HG03469 (cell line): Measurements from ENCODE around the gene INS.

Source experiments
- ATAC-seq: cut with Tn5 transposase; IDR thresholded peaks from one replicate; pipeline ENCODE4 v1.9.1; 2021; ENCODE audit warnings: mild to moderate bottlenecking, moderate library complexity, moderate number of reproducible peaks; ENCODE audit not compliant: unreplicated experiment

Gene INS

DNA sequence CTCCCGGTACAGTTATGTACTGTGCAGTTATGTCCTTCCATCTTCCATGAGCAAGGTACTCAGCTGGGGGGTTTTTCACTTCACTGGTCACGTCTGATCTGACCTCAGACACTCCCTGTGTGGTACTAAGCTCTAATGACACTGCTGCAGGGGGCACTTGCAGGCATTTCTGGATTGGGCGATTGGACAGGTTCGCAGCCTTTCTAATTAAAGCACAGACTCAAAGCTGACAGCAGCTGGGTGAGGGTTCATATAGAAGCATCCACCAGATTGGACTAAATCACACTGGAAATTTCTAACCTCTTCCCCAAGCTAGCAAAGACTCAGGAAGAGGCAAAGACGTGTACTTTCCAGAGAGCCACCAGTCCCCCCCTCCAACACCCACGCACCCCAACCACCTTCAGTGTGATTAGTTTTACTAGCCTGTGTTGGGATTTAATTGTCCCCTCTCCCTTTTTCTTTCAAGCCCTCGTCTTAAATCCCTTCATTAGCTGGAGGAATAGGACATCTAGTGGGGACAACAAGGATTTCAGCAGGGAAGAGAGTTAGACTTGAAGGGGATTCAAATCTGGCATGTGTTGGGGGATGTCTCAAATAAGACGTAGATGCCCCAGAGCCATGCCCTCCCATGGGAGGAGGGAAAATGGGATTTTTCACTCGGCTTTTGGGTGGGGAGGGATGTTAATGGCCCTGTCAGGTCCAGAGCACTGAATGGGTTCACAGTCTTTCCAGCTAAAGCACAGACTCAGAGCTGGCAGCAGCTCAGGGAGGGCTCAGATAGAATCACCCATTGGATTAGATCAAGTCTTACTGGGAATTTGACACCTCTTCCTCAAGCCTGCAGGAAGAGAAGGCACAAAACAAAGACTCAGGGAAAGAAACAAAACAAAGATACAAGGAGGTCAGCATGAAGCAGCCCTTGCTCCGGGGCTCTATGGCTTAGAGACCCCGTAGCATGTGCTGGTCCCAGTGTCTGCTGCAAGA is 10.9 kb downstream of the INS start:
- ATAC-seq, result no peak

DNA sequence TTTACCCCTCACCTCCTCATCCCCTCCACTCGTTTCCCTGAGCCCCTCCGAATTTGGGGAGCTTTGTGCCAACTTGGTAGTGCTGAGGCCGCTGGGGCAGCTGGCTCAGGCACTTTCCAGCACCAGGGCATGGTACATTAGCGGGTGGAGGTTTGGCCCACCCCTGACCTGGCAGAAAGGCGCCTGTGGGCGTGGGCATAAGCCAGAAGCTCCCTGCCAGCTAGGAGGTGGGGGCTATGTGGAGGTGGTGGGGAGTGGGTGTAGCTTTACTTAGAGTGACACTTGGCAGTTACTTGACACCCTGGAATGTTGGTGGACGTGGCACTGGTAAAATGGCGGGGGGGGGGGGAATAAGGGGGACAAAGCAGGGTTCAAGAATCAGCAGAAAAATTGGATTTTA is 11.5 kb downstream of the INS start:
- ATAC-seq, result no peak

DNA sequence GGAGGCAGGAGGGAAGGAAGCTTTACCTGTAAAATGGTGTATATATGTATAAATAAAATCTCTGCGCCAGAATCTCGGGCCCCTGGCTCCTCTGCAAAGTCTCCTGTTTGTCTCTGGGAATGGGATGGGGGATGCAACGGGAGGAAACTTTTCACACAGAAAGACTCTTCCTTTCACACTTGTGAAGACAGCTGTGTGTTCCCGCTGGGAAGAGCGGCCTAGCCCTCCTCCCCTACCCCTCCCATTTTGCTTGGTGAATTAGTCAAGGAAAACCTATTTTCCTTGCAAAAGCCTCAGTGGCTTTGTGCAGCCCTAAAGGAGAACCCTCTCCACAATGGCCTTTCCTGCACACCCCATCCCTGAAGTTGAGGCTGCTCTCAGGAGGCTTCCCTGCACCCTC is 12.4 kb downstream of the INS start:
- no peak for ATAC-seq

DNA sequence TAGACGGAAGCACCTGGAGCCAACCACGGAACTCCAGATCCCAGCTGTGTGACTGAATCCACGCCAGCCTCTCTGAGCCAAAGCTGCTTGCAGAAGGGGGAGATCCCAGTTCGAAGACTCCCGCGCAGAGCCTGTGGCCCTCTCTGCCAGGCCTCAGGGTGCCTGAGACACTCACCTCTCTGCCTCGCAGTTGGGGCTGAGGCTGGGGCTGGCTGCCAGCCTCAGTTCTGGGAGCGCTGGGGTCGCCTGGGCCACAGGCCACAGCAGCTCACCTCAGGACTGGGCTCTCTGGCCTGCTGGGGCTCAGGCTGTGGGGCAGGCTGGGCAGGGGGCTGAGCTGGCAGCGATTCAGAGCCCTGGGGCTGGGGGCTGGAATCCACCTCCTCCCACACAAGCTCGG is 13.6 kb downstream of the INS start:
- ATAC-seq, result no peak

DNA sequence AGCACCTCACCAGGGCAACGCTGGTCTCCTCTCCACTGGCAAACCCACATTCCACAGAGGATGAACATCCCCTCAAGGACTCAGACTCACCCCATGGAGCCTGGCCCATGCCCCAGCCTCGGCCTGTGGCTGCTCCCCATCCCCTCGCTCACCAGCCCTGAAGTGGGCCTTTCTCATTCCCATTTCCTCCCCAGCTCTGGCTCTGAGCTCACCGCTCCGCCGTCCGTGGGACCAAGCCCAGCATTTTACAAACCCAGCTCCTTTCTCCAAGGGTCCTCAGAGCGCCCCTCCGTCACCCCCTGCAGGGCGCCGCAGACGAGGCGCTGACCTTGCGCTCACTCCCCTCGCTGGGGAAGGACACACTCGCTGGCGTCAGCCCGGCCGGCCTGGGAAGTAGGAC is 15.0 kb downstream of the INS start:
- no peak for ATAC-seq

DNA sequence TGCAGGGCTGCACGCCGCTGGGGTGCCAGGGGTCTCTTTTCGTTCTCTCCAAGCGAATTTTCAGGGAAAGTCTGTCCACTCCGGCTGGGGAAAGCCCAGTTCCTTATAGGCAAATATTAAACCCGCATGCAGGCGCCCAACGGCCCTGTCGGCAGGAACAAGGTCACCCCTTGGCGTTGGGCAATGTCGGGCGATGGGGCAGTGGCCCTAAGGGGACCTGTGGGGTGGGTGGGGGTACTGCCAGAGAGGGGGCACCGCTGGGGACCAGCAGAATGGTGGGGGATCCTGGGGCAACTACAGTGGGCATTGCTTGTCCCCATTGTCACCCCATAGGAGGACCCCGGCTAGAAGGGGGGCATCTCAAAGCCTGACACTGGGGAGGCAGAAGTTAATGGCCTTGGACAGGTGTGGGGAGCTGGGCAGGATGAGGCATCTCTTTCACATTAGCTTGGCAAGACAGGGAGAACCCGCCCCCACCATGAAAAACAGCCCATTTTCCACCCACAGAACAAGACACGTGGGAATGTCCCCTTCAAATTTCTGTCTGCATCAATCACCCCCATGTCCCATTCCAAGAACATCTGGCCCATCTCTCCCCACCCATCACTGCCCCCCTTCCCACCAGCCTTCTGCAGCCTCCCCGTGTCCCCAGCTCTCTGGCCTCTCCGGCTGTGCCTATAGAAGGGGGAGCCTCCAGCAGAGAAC is 16.3 kb downstream of the INS start:
- ATAC-seq, result no peak

DNA sequence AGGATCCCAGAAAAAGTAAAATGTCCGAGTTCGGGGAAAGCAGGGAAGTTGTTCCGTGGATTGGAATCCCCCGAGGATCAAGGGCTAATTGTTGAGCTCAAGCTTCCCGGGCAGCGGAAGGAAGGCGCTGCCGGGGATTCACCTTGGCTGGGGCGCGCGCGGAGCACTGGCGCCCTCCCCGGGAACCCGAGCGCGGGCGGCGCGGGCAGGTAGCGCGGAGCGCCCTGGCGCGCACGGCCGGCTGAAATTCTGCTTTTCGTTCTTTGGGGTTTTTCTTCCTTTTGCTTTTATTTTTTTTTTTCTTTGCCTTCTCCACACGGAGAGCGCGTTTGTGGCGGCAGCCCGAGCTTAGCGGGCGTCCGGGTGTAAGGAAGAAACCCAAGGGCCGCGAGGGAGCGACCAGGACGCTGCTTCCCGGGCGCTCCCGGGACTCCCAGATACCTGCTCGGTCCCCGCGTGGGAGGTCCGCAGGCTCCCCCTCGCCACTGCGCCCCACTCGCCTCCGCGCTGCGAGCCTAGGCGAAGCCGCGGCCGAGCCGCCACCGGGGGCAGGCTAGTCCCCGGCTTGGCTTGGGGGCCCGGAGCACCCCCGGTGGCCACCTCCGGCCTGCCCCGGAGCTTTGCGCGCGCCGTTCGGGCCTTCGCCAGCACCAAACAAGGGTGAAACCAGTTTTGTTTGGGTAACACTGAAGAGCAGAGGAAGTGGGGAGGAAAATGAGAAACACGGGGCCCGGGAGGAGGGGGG is 17.0 kb downstream of the INS start:
- no peak for ATAC-seq

DNA sequence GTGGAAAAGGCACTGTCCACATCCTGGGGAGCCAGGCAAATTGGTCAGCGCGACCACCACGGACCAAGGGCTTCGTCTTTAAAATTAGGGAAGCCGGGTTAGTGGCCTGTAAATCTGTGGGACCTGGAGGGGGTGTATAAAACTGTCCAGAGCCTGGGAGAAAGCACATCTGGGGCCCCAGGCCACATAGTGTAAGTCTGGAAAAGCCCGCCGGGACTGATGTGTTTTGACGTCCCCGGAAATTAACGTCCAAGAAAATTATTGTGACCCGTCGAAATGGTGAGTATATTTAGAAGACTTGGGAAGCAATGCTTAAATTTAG is 17.6 kb downstream of the INS start:
- ATAC-seq, result no peak

DNA sequence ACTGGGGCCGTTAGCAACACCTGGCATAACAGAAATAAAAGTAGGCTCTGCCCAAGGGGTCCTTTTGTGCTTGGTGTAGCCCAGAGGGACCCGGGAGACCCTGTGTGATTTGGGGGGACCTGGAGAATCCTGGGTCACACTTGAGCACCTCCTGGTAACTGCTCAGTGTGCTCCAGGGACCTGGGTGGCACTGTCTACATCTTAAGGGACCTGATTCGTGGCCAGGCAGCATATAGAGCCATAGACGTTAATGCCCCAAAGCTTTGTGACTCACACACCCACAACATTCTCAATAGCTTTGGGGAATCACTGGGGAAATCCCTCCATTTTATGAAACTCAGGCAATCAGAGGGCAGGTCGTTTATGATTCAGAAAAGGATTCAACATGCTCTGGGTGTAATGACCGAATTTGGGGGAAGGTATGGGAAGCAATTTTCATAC is 18.2 kb downstream of the INS start:
- ATAC-seq, result no peak

DNA sequence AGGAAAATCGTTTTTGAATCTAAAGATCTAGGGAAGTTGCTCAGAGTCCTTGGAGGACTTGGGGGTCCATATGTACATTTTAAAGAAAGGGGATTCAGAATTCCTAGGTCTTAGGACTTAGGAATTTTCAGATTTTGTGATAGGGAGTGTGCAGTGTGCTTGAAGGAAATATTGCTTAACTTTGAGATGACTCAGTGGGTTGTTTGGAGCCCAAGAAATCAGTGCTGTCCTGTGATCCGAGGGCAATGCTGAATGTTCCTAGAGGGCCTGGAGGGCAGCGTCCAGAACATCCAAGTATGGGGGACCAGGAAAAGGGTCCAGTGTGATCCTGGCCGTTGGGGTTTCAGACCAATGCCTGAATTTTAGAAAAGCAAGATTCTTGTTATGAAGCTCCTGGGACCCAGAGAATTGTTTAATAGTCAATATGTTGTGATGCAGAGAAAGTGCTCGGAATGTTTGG is 18.7 kb downstream of the INS start:
- no peak for ATAC-seq

DNA sequence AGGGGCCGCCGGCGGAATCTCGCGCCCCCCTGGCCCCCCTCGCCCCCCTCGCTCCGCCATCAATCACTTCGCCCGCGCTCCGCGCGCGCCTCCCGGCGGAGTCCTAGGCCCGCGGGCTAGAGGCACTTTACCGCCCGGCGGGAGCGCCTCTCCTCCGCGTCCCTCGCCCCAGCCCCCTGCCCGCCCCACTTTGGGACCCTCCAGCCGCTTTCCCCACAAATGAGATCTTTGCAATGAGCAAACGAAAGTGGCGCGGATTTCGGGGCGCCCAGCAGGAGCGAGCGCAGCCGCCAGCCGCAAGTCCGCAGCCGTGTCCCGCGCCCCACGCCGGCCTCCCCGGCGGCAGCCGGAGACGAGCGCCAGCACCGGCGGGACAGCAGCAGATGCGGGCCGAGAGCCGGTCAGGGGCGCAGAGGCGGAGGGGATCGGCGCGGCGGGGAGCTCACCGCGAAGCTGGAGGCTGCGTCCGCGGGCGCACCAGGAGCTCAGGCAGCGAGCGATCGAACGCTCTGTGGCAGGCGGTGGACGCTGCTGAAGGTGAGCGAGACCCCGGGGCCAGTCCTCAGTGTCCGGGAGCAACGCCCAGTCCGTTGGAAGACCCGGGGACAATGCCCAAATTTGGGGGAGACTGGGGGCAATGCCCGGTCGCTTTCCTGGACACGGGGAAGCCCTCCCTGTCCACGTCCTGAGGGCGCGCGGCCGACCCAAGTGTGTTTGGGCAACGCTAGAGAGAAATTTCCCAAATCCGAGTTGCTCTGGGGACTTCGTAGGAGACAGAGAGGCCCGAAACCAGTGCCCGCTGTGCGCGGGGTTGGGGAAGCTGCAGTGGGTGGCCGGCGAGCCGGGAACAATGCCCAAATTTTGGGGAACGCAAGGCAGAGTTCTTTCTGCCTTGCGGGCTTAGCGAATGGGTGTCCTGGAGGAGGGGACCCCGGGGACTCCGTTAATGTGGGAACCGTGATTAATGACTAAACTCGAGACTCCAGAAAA is 20.3 kb downstream of the INS start:
- ATAC-seq, result no peak

DNA sequence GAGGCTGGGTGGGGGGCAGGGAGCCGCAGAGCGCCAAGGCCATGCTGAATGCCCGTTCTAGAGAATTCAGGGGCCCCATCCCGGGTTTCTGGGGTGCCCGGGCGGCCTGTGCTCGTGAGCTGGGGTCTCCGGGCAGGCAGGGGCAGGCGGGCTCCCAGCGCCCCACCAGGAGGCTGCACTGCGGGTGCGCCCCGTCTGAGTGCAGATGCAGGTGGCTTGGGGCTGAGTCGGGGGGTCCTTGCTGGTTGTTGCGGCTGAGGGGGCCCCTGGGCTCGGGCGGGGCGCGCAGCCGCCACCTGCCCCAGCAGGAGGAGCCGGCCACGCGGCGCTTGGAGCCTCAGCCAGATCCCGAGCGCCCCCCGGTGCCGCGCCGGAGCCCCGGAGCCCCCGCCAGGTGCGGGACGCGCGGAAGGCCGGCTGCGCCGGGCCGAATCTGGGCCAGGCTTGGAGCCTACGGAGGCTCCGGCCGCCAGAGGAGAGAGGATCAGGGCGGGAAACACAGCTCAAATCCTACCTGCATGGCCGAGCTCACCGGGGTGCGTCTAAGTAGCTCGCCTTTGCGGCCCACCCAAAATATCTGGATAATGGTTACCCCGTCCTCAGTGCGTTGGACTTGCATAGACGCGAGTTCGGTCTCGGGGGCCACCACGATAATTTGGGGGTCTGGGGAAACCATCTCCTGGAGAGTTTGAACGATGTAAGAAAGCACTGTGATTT is 21.2 kb downstream of the INS start:
- ATAC-seq, result no peak

DNA sequence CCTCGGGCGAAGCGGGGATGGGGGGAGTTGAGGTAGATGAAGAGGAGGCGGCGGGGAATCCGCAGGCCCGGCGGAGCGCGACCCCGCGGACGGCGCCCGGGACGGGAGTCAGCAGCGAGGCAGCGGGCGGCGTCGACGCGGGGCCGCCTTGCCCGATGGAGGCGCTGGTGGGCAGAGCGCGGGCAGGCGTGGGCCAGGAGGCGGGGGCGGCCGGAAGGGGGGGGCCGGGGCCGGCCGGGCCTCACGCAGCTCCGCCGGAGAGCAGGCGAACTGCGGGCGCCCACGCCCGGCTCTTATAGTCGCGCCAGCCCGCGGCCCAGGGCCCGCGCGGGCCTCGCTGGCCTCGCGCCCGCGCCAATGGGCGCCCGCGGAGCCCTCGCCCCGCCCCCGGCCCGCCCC is 21.9 kb downstream of the INS start, which contains the start of gene IGF2:
TSS of gene IGF2 (minus strand) at position 267 of the 399 bp plus-strand sequence. CDS start 3,866 bp downstream, outside the sequence.
- ATAC-seq, result no peak

DNA sequence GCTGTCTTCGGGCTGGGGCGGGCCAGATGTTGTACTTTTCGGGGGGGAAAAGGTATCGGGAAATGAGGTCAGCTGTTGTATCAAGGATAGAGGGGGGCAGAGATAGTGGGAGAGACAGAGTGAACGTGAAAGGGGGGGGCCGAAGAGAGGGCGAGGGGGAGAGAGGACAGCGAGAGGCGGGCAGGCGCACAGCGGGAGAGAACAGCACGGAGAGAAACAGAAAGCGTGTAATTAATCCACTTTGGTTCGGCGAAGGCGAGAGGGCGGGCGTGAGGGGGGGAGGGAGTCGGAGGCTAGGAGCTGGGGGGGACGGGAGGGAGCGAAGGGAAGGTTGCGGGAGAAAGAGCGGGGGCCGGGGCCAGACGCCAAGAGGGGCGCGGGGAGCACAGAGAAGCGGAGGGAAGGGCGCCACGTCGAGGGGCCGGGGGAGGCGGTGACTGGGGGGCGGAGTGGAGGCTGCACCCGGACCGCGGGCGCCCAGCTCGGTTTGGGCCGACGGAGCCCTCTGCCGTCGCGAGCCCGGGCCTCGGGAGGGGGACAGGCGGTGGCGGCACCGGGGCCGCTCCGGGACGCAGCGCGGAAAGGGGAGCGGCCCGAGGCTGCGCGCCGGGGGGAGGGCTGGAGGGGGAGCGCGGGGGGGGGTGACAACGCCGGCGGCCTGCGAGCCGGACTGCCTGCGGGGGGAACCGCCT is 22.4 kb downstream of the INS start:
- no peak for ATAC-seq

DNA sequence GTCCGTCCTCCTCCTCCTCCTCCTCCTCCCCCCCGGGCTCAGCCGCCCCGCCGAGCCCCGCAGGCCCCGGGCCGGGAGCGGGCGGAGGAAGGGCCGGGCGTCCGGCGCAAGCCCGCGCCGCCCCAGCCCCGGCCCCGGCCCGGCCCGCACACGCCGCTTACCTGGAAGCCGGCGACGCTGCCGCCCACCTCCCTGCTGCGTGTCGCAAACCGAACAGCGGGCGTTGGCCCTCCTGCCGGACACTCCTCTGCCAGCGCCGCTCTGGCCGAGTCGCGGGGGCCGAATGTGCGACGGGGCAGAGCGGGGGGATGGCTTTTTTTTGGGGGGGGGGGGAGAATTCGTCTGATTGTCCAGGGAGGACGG is 23.0 kb downstream of the INS start:
- no peak for ATAC-seq

DNA sequence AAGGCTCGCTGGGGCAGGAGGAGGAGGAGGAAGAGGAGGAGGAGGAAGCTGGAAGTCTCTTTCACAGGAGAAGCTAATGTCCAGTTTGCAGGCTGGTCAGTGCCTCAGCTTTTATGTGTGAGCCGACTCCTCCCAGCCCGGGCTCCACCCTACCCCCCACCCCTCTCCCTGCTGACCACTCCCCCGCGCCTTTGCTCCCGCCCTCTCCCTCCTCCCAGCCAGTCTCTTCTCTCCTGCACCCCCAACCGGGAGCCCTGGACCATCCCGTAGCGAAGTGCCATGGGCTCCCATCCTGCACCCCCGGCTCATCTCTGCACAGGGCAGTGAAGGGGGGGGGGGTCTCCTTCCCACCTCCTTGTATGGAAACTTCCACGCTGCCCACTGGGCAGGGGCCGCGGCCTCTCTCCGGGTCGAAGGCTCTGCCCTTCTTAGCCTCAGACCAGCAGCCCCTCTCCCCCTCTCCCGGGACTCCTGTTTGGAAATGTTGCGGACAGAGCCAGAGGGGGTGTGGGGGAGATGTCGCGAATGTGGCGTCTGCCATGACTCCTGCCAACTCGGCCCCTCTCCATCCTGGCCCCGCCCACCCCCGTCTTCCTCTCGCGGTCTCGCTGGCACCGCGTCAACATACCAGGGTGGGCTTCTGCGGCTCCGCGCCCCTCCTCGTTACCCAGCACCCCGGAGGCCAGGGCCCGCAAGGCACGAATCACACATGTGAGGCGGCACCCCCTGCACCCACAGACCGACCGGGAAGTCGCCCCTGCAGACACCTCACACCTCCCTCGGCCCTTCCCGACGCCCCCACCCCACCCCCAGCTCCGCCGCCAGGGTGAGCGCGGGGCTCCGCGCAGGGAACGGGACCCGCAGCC is 23.6 kb downstream of the INS start:
- no peak for ATAC-seq

DNA sequence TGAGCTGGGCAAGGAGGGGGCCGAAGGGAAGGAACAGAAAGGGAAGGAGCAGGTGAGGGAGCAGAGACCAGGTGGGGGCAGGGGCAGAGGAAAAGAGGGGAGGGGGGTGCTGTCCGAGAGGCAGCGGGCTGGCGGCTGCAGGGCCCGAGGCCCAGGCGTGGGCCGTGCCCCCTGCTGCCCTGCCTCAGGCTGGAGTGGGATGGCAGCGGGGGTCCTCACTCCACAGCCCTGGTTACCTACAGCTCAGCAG is 24.1 kb downstream of the INS start:
- no peak for ATAC-seq

DNA sequence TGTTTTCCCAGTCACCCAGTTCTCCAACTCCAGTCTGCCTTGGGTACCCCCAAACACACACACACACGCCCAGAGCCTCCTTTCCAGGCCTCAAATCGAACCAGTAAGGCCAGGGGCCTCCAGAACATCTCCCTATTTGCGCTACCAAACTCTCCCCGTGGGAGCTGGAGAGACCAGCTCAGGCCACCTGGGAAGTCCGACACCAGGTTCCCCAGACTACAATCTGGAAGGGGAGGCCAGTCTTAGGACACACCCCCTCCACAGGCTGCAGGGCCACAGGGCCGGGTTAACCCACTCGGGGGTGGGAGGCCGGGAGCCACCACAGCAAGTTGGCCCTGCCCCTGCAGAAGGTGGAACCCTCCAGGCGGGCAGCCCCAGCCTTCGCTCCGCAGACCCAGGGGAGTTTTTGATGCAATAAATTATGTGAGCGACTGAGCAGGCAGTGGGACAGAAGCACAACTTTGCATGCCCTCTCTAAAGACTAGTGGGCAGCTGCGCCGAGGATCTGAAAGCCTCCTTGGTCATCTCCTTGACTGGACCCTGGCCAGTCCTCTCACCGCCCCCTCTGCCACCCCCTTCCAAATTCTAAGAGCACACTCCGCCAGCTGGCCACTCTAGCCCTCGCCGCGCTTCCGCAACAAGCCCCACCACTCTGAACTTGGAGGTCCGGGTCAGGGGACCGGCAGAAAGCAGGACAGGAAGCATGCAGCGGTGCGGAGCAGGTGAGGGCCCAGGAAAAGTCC is 24.6 kb downstream of the INS start:
- ATAC-seq, result no peak
